Ascending aorta (tissue), 2 donors: ENCODE data around the gene KIF3A. TPM values are rescaled to one million over a fixed set of nuclear protein-coding genes. Genes with fewer than 3 reads are reported as not detected.
A peak's percentile ranks its signal among the peaks of the same experiment; 100 is the strongest.

Source experiments
- DNase-seq, 2 donors: peaks; one replicate each; pipeline ENCODE4 v3.0.0-alpha.2; 2019; ENCODE audit warnings: low spot score in 2 of 2
- H3K27ac ChIP-seq, 2 donors: fragments of 200-600 bp; sonication (generic); one replicate each; pipeline ENCODE4 v1.5.1; 2016 to 2017; ENCODE audit warnings: mild to moderate bottlenecking in 1 of 2
- H3K27me3 ChIP-seq: fragments of 200-600 bp; sonication (generic); one replicate; pipeline ENCODE4 v1.5.1; 2017
- H3K36me3 ChIP-seq, 2 donors: fragments of 200-600 bp; sonication (generic); one replicate each; pipeline ENCODE4 v1.5.1; 2016
- H3K4me1 ChIP-seq, 2 donors: fragments of 200-600 bp; sonication (generic); one replicate each; pipeline ENCODE4 v1.5.1; 2016 to 2017; ENCODE audit warnings: mild to moderate bottlenecking in 1 of 2
- H3K4me3 ChIP-seq, 2 donors: fragments of 200-600 bp; sonication (generic); one replicate each; pipeline ENCODE4 v1.5.1; 2016 to 2017; ENCODE audit warnings: mild to moderate bottlenecking in 1 of 2
- H3K9me3 ChIP-seq, 2 donors: fragments of 200-600 bp; sonication (generic); one replicate each; pipeline ENCODE4 v1.5.1; 2016
- intact Hi-C: fragments of 100-400 bp; cut with DNase I; formaldehyde crosslinking; loops from one replicate; pipeline ENCODE4 v1.15.1; 2023
- total RNA-seq: library from RNA; depleted of rRNA; stranded (reverse); fragments of >200 nt; gene quantifications from one replicate; pipeline ENCODE4 v1.1.0, GENCODE V29; 2016
- TF ChIP-seq, protein P1 (sequence below), 3 experiments: fragments of 200-600 bp in 2 of 3; fragments of 450-650 bp in 1 of 3; sonication (generic) in 2 of 3; IDR thresholded peaks; one replicate each; pipeline ENCODE4 v1.5.1; 2016 to 2019; ENCODE audit warnings: antibody characterized with exemption in 3 of 3, mild to moderate bottlenecking in 1 of 3, moderate library complexity in 1 of 3

Gene KIF3A
- total RNA-seq, 1 donor from 2014 or later, result 4.4 TPM

DNA sequence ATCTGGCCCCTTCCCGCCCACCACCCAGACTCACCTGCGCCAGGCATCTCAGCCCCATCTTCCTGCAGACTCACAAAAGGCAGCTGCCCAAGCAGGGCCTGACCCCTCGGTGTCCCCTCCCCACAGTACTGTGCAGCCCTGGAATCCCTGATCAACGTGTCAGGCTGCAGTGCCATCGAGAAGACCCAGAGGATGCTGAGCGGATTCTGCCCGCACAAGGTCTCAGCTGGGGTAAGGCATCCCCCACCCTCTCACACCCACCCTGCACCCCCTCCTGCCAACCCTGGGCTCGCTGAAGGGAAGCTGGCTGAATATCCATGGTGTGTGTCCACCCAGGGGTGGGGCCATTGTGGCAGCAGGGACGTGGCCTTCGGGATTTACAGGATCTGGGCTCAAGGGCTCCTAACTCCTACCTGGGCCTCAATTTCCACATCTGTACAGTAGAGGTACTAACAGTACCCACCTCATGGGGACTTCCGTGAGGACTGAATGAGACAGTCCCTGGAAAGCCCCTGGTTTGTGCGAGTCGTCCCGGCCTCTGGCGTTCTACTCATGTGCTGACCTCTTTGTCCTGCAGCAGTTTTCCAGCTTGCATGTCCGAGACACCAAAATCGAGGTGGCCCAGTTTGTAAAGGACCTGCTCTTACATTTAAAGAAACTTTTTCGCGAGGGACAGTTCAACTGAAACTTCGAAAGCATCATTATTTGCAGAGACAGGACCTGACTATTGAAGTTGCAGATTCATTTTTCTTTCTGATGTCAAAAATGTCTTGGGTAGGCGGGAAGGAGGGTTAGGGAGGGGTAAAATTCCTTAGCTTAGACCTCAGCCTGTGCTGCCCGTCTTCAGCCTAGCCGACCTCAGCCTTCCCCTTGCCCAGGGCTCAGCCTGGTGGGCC, 77.5 kb downstream of the KIF3A start:
- no peaks in the 10 kb centered on the region for H3K9me3 ChIP-seq
- peak in 1 of 2 donors; percentile 31 for DNase-seq
- no peak overlapping the region for H3K4me3 ChIP-seq
- TF ChIP-seq, protein P1, sequence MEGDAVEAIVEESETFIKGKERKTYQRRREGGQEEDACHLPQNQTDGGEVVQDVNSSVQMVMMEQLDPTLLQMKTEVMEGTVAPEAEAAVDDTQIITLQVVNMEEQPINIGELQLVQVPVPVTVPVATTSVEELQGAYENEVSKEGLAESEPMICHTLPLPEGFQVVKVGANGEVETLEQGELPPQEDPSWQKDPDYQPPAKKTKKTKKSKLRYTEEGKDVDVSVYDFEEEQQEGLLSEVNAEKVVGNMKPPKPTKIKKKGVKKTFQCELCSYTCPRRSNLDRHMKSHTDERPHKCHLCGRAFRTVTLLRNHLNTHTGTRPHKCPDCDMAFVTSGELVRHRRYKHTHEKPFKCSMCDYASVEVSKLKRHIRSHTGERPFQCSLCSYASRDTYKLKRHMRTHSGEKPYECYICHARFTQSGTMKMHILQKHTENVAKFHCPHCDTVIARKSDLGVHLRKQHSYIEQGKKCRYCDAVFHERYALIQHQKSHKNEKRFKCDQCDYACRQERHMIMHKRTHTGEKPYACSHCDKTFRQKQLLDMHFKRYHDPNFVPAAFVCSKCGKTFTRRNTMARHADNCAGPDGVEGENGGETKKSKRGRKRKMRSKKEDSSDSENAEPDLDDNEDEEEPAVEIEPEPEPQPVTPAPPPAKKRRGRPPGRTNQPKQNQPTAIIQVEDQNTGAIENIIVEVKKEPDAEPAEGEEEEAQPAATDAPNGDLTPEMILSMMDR (IDR thresholded peaks at IDR 0.05), result no peak
- peaks cover 6 to 8% of the 10 kb centered on the region in 2 donors for H3K4me1 ChIP-seq
- intact Hi-C loops, result loop anchor here (5.0 to 10.0 kb wide), 2 partner anchors 55 to 162 kb away; no protein-coding TSS in a partner anchor
- no peaks in the 10 kb centered on the region for H3K36me3 ChIP-seq
- no peaks in the 10 kb centered on the region for H3K27me3 ChIP-seq
- H3K27ac ChIP-seq, result no peak overlapping the region

DNA sequence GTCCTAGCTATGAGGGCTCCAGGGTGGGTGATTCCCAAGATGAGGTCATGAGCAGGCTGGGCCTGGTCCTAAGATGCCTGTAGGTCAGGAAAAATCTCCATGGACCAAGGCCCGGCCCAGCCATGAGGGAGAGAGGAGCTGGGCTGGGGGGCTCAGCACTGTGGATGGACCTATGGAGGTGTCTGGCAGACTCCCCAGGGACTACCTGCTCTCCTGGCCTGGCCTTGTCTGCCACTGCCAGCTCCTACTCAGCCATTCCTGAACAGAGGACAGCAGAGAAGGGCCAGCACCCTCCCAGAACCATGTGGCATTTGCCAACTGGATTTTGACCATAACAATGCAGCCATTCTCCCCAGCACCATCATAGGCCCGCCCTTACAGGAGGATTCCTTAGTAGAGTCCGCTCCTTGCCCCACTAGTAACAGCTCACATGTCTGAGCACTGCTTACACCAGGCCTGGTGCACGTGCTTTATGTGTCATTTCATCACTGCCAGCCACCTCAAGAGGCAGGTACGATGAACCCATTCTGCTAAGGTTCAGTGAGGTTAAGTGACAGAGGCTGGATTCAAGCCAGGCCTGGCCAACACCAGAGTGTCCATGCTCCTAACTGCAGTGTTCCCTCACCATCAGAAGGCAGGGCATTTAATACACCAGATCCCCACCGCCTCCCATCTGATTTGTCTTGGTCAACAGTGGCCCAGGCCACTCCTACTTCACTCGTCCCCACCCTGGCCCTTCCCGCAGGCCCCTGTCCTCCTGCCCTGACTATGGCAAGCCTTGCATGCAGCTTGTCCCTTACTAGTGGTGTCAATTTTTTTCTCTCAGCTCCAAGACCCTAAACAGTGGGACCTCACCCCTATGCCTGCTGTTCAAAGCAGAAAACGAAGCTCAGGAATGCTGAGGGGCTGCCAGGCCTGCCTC, 78.7 kb downstream of the KIF3A start:
- no peaks in the 10 kb centered on the region for H3K36me3 ChIP-seq
- H3K9me3 ChIP-seq, result no peaks in the 10 kb centered on the region
- intact Hi-C loops, result loop anchor here (5.0 to 10.0 kb wide), 2 partner anchors 56 to 164 kb away; no protein-coding TSS in a partner anchor
- no peak overlapping the region for H3K27ac ChIP-seq
- TF ChIP-seq, protein P1 (IDR thresholded peaks at IDR 0.05), result no peak
- no peaks in the 10 kb centered on the region for H3K27me3 ChIP-seq
- H3K4me1 ChIP-seq, result peaks cover 6 to 8% of the 10 kb centered on the region in 2 donors
- H3K4me3 ChIP-seq, result no peak overlapping the region
- DNase-seq, result peak in 1 of 2 donors; percentile 44

DNA sequence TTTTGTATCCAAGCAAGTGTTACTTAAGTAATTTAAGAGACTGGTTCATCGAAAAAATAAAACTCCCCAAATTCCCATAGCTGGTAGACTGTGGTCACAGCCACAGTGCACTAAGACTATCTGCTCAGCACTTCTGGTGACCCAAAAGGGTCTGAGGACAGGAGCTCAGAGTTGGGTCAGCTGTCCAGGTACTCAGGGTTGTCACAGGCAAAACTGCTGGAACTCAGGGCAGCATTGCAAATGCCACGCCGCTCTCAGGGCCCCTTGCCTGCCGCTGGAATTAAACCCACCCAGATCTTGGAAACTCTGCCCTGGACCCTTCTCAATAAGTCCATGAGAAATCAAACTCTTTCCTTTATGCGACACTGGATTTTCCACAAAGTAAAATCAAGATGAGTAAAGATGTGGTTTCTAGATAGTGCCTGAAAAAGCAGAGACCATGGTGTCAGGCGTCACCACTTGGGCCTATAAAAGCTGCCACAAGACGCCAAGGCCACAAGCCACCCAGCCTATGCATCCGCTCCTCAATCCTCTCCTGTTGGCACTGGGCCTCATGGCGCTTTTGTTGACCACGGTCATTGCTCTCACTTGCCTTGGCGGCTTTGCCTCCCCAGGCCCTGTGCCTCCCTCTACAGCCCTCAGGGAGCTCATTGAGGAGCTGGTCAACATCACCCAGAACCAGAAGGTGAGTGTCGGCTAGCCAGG, 79.5 kb downstream of the KIF3A start, which contains the start of gene IL13:
Gene IL13, plus strand, starts transcription at position 498 of the 705 bp plus-strand sequence. Its CDS starts 14 bp downstream, at position 512.
- no peaks in the 10 kb centered on the region for H3K9me3 ChIP-seq
- no peaks in the 10 kb centered on the region for H3K27me3 ChIP-seq
- no peaks in the 10 kb centered on the region for H3K36me3 ChIP-seq
- intact Hi-C loops, result loop anchor here (1.0 to 10.0 kb wide), 3 partner anchors 19 to 164 kb away; no protein-coding TSS in a partner anchor
- peaks cover 6 to 8% of the 10 kb centered on the region in 2 donors for H3K4me1 ChIP-seq
- H3K4me3 ChIP-seq, result no peak within 1 kb of the TSS
- H3K27ac ChIP-seq, result no peak within 1 kb of the TSS
- peak in 1 of 2 donors; percentile 35 for DNase-seq
- TF ChIP-seq, protein P1 (IDR thresholded peaks at IDR 0.05), result no peak

GRCh38 chr5:132656774-132657355, 80.5 kb downstream of the KIF3A start:
- TF ChIP-seq, protein P1 (IDR thresholded peaks at IDR 0.05), result no peak
- Histone ChIP-seq H3K27ac (no peak overlapping the region), H3K36me3 (no peaks in the 10 kb centered on the region), H3K4me3 (peak overlapping the region; percentile 59 to 72), H3K27me3 (no peaks in the 10 kb centered on the region), H3K9me3 (no peaks in the 10 kb centered on the region), H3K4me1 (peaks cover 6 to 8% of the 10 kb centered on the region in 2 donors)
- DNase-seq, result peak in 1 of 2 donors; percentile 13
- intact Hi-C loops, result loop anchor here (1.0 to 10.0 kb wide), 3 partner anchors 20 to 165 kb away; no protein-coding TSS in a partner anchor
